Loucy (cell line): ENCODE data around the gene PPARG.

Experiments used
- H2AFZ ChIP-seq: fragments of 200-600 bp; sonication (generic); 2 replicates; pipeline ENCODE4 v1.6.0; 2016; ENCODE audit warnings: antibody characterized with exemption, mild to moderate bottlenecking, low read length, moderate library complexity
- H3F3A ChIP-seq: fragments of 200-600 bp; 2 replicates; pipeline ENCODE4 v1.6.0; 2016; ENCODE audit warnings: antibody characterized with exemption, low read depth, mild to moderate bottlenecking
- H3K27me3 ChIP-seq: fragments of 200-600 bp; sonication (generic); 2 replicates; pipeline ENCODE4 v1.6.1; 2014; ENCODE audit warnings: low read length, mild to moderate bottlenecking; ENCODE audit not compliant: insufficient read depth, poor library complexity, severe bottlenecking
- H3K36me3 ChIP-seq: fragments of 200-600 bp; sonication (generic); 2 replicates; pipeline ENCODE4 v1.6.1; 2016; ENCODE audit warnings: low read length; ENCODE audit not compliant: insufficient read depth
- H3K4me1 ChIP-seq: fragments of 200-600 bp; sonication (generic); 2 replicates; pipeline ENCODE4 v1.5.1; 2014; ENCODE audit warnings: low read length, mild to moderate bottlenecking; ENCODE audit not compliant: insufficient read depth, poor library complexity, severe bottlenecking
- H3K4me2 ChIP-seq: fragments of 200-600 bp; sonication (generic); 2 replicates; pipeline ENCODE4 v1.6.0; 2014; ENCODE audit warnings: antibody characterized with exemption, low read length, low read depth, mild to moderate bottlenecking; ENCODE audit not compliant: poor library complexity, severe bottlenecking
- H3K4me3 ChIP-seq: fragments of 200-600 bp; sonication (generic); 2 replicates; pipeline ENCODE4 v1.5.1; 2014; ENCODE audit warnings: low read length, mild to moderate bottlenecking, mixed read lengths; ENCODE audit not compliant: poor library complexity, severe bottlenecking
- H3K79me2 ChIP-seq: fragments of 200-600 bp; sonication (generic); 2 replicates; pipeline ENCODE4 v1.6.1; 2014; ENCODE audit warnings: low read length; ENCODE audit not compliant: insufficient read depth
- H3K9ac ChIP-seq: fragments of 200-600 bp; sonication (generic); 2 replicates; pipeline ENCODE4 v1.6.0; 2014; ENCODE audit warnings: mild to moderate bottlenecking, low read depth, low read length, moderate library complexity; ENCODE audit not compliant: poor library complexity, severe bottlenecking
- H3K9me2 ChIP-seq: fragments of 200-600 bp; sonication (generic); replicated peaks from 2 replicates; pipeline ENCODE4 v1.6.1; 2016; ENCODE audit warnings: low read depth, low read length, mixed read lengths
- H3K9me3 ChIP-seq: fragments of 200-600 bp; sonication (generic); 2 replicates; pipeline ENCODE4 v1.6.1; 2014; ENCODE audit warnings: mild to moderate bottlenecking, antibody characterized with exemption, low read length, low read depth; ENCODE audit not compliant: insufficient read depth
- H4K20me1 ChIP-seq: fragments of 200-600 bp; sonication (generic); 2 replicates; pipeline ENCODE4 v1.6.0; 2014; ENCODE audit warnings: antibody characterized with exemption, low read length, mild to moderate bottlenecking; ENCODE audit not compliant: insufficient read depth, poor library complexity, severe bottlenecking
- EZH2phosphoT487 ChIP-seq: fragments of 200-600 bp; IDR thresholded peaks from 2 replicates; pipeline ENCODE4 v1.6.1; 2018; ENCODE audit warnings: antibody characterized with exemption, mild to moderate bottlenecking, moderate library complexity, borderline replicate concordance
- TF ChIP-seq, protein P1 (sequence below): fragments of 200-600 bp; sonication (generic); conservative IDR thresholded peaks from 2 replicates; pipeline ENCODE4 v1.5.1; 2014; ENCODE audit warnings: mild to moderate bottlenecking, antibody characterized with exemption, low read length

Gene PPARG

GRCh38 chr3:12405432-12406272 is 116.8 kb downstream of the PPARG start:
- H3K27me3 ChIP-seq = no peaks in the 10 kb centered on the region
- TF ChIP-seq, protein P1, sequence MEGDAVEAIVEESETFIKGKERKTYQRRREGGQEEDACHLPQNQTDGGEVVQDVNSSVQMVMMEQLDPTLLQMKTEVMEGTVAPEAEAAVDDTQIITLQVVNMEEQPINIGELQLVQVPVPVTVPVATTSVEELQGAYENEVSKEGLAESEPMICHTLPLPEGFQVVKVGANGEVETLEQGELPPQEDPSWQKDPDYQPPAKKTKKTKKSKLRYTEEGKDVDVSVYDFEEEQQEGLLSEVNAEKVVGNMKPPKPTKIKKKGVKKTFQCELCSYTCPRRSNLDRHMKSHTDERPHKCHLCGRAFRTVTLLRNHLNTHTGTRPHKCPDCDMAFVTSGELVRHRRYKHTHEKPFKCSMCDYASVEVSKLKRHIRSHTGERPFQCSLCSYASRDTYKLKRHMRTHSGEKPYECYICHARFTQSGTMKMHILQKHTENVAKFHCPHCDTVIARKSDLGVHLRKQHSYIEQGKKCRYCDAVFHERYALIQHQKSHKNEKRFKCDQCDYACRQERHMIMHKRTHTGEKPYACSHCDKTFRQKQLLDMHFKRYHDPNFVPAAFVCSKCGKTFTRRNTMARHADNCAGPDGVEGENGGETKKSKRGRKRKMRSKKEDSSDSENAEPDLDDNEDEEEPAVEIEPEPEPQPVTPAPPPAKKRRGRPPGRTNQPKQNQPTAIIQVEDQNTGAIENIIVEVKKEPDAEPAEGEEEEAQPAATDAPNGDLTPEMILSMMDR = no peak
- no peak for TF ChIP-seq EZH2phosphoT487
- no peak overlapping the region for H3K4me2 ChIP-seq
- H3K9me2 ChIP-seq = no peaks in the 10 kb centered on the region
- H4K20me1 ChIP-seq = no peaks in the 10 kb centered on the region
- H3F3A ChIP-seq = no peaks in the 10 kb centered on the region
- H3K4me3 ChIP-seq = no peak overlapping the region
- H3K36me3 ChIP-seq = no peaks in the 10 kb centered on the region
- no peaks in the 10 kb centered on the region for H3K79me2 ChIP-seq
- H3K9ac ChIP-seq = no peak overlapping the region
- H2AFZ ChIP-seq = peak overlapping the region; percentile 59; the same call in 1 of the 2 replicates
- no peaks in the 10 kb centered on the region for H3K9me3 ChIP-seq
- peaks cover 15% of the 10 kb centered on the region for H3K4me1 ChIP-seq

- Histone ChIP-seq H3K27me3 (no peaks in the 10 kb centered on the region), H3K4me3 (no peak overlapping the region), H3K4me2 (no peak overlapping the region), H3K9me2 (no peaks in the 10 kb centered on the region), H2AFZ (no peak overlapping the region), H3F3A (no peaks in the 10 kb centered on the region), H3K79me2 (no peaks in the 10 kb centered on the region), H3K36me3 (no peaks in the 10 kb centered on the region), H3K9ac (no peak overlapping the region), H3K4me1 (peaks cover 4% of the 10 kb centered on the region), H3K9me3 (no peaks in the 10 kb centered on the region), H4K20me1 (no peaks in the 10 kb centered on the region)
- no peak for TF ChIP-seq EZH2phosphoT487
- TF ChIP-seq, protein P1 = no peak
These were observed 120.3 kb downstream of the PPARG start for GRCh38 chr3:12408984-12409683.

DNA sequence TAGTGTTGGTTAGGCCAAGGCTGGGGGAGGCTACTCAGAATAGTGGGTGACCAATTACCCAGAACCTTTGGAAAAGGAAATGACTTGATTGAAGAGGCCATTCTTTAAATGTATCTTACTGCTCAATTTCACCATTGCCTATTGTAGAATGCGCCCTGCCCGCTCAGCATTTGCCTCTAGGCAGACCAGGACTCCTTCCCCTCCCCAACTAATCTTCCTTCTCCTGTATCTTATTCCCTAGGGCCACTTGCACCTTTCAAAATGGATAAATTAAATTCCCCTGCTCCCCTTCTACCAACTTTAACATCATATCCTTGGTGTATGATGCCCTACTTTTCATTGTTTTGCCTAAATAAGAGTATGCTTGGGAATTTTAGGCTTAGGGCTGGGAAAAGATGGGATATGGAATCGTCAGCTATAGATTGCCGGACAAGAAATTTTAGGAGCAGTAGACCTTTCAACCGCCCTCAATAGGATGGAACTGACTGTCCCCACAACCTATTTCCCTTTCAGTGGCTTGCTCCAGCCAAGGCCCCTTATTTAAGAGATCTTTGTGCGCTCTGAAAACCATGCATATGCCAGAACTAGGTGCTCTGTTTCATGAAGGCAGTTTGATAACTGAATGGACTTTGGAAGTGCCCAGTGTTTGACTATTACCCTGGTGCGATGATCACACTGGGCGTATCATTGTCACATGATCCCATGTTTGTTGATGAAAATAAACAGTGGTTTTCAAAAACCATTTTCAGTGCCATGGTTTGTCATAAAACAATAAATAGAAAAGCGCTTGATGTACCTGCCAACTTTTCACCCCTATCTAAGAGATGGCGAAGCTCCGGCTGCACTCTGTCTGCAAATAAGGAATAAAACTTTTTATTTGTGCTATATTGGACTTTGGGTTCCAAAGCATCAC is 121.1 kb downstream of the PPARG start:
- TF ChIP-seq EZH2phosphoT487 = no peak
- TF ChIP-seq, protein P1 = no peak
- no peak overlapping the region for H2AFZ ChIP-seq
- no peaks in the 10 kb centered on the region for H3K79me2 ChIP-seq
- no peak overlapping the region for H3K9ac ChIP-seq
- H3K9me2 ChIP-seq = no peaks in the 10 kb centered on the region
- no peaks in the 10 kb centered on the region for H3F3A ChIP-seq
- no peak overlapping the region for H3K4me3 ChIP-seq
- no peaks in the 10 kb centered on the region for H4K20me1 ChIP-seq
- H3K36me3 ChIP-seq = no peaks in the 10 kb centered on the region
- H3K4me2 ChIP-seq = no peak overlapping the region
- H3K9me3 ChIP-seq = no peaks in the 10 kb centered on the region
- H3K4me1 ChIP-seq = peaks cover 4% of the 10 kb centered on the region
- H3K27me3 ChIP-seq = no peaks in the 10 kb centered on the region
